Astrocyte (in vitro differentiated cells and primary cell): Measurements from ENCODE around the gene ZNF431.

Source experiments
- EZH2 ChIP-seq: IDR thresholded peaks from 2 replicates; pipeline ENCODE4 v1.6.1; 2012; ENCODE audit warnings: mild to moderate bottlenecking, low read length, inconsistent platforms; ENCODE audit not compliant: insufficient read depth
- TF ChIP-seq, protein P1 (sequence below): IDR thresholded peaks from 2 replicates; pipeline ENCODE4 v1.5.1; 2011; ENCODE audit warnings: low read depth, mild to moderate bottlenecking, inconsistent platforms, low read length, moderate library complexity; ENCODE audit not compliant: insufficient read depth

GRCh38 chr19:21148681-21149080 is 6.8 kb downstream of the ZNF431 start:
- TF ChIP-seq, protein P1, sequence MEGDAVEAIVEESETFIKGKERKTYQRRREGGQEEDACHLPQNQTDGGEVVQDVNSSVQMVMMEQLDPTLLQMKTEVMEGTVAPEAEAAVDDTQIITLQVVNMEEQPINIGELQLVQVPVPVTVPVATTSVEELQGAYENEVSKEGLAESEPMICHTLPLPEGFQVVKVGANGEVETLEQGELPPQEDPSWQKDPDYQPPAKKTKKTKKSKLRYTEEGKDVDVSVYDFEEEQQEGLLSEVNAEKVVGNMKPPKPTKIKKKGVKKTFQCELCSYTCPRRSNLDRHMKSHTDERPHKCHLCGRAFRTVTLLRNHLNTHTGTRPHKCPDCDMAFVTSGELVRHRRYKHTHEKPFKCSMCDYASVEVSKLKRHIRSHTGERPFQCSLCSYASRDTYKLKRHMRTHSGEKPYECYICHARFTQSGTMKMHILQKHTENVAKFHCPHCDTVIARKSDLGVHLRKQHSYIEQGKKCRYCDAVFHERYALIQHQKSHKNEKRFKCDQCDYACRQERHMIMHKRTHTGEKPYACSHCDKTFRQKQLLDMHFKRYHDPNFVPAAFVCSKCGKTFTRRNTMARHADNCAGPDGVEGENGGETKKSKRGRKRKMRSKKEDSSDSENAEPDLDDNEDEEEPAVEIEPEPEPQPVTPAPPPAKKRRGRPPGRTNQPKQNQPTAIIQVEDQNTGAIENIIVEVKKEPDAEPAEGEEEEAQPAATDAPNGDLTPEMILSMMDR = no peak
- no peak for TF ChIP-seq EZH2
